GM12875 (cell line): Measurements from ENCODE around the gene CCDC17.
"Not testable (repeated sequence)": the region's sequence is repeated elsewhere in the genome, so short reads cannot be mapped to it uniquely, and the experiment has no call there.

Experiments
- H3K4me3 ChIP-seq: one replicate; pipeline ENCODE4 v1.5.1; 2011; ENCODE audit warnings: low read depth, low read length, control low read depth
- TF ChIP-seq, protein P1 (sequence below): IDR thresholded peaks from 2 replicates; pipeline ENCODE4 v1.5.1; 2011; ENCODE audit warnings: low read depth, mild to moderate bottlenecking, control low read depth, inconsistent platforms, low read length, moderate library complexity, borderline replicate concordance; ENCODE audit not compliant: insufficient read depth

Gene CCDC17

DNA sequence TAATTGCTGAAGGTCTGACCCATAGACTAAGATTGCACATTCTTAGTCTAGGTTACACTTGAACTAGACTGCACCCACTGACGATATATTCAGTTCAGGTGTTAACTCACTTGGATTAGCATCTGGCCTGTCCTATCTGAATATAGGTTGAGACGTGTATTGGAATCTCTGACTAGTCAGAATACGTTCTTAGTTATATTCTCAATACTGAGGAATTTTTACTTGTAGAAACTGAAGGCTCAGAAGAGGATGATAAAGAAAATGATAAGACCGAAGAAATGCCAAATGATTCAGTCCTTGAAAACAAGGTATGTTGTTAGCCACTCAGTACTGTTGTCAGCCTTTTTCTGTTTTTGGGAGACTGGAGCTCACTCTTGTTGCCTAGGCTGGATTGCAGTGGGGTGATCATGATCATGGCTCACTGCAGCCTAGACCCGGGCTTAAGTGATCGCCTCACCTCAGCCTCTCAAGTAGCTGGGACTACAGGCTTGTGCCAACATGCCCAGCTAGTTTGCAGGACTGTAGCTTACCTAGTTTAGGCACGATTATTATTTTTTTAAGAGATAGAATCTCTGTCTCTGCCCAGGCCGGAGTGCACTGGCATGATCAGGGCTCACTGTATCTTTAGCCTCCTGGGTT lies 10.8 kb downstream of the CCDC17 start:
- H3K4me3 ChIP-seq: no peak overlapping the region
- TF ChIP-seq, protein P1, sequence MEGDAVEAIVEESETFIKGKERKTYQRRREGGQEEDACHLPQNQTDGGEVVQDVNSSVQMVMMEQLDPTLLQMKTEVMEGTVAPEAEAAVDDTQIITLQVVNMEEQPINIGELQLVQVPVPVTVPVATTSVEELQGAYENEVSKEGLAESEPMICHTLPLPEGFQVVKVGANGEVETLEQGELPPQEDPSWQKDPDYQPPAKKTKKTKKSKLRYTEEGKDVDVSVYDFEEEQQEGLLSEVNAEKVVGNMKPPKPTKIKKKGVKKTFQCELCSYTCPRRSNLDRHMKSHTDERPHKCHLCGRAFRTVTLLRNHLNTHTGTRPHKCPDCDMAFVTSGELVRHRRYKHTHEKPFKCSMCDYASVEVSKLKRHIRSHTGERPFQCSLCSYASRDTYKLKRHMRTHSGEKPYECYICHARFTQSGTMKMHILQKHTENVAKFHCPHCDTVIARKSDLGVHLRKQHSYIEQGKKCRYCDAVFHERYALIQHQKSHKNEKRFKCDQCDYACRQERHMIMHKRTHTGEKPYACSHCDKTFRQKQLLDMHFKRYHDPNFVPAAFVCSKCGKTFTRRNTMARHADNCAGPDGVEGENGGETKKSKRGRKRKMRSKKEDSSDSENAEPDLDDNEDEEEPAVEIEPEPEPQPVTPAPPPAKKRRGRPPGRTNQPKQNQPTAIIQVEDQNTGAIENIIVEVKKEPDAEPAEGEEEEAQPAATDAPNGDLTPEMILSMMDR: no peak

DNA sequence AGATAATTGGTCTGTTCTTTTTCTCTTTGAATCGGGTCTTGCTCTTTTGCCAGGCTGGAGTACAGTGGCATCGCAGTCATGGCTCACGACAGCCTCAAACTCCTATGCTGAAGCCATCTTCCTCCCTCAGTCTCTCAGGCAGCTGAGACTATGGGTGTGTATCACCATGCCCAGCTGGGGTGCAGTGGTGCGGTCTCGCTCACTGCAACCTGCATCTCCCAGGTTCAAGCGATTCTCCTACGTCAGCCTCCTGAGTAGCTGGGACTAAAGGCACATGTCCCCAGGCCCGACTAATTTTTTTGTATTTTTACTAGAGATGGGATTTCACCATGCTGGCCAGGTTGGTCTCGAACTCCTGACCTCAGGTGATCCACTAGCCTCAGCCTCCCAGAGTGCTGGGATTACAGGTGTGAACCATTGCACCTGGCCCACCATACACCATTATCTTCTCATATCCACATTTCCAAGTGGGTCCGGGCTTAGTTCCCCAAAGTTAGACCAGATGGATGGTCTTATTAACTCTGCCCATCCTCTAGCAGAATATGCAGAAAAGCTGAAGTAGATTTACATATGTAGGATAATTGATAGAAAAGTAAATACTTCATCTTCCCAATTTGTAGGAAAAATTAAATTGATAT lies 13.1 kb downstream of the CCDC17 start:
- no peak overlapping the region for H3K4me3 ChIP-seq
- TF ChIP-seq, protein P1: no peak

DNA sequence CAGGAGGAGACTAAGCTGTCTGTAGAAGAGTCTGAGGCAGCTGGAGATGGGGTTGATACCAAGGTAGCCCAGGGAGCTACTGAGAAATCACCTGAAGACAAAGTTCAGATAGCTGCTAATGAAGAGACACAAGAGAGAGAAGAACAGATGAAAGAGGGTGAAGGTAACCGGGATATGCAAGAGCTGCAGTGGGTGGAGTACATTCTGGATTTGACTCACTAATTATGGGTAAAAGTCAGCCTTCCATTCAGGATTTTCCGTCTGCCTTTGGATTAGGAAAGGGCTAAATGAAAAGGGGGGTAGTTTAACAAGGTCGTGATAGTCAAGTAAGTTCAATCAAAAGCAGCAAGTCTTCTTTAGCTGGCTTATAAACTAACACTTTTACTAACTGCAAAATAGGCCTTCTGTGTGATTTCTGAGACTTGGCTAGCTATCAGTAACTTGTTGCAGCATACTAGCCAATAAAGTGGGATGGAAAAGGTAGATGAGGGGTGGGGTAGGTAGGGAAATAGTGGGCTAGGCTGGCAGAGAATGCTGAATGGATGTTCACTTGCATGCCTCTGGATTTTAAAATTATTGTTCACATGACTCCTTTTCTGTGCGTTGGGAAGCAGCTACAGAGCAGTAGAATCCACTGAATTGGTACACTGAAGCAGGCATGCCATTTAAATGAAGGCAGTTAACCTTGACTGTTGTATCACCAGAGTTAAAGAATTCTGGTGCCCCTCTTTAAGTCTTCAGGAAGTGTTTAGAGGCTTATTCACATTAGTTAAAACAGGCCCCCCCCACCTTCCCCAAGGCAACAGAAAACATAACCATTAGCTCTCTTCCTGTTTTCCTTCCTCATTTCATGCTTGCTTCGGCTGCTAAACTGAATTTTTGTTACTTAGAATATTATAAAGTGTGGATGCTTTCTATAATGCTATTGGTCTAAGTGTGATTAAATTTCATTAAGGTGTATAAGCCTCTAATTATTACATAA lies 15.4 kb downstream of the CCDC17 start:
- TF ChIP-seq, protein P1: no peak
- no peak overlapping the region for H3K4me3 ChIP-seq

DNA sequence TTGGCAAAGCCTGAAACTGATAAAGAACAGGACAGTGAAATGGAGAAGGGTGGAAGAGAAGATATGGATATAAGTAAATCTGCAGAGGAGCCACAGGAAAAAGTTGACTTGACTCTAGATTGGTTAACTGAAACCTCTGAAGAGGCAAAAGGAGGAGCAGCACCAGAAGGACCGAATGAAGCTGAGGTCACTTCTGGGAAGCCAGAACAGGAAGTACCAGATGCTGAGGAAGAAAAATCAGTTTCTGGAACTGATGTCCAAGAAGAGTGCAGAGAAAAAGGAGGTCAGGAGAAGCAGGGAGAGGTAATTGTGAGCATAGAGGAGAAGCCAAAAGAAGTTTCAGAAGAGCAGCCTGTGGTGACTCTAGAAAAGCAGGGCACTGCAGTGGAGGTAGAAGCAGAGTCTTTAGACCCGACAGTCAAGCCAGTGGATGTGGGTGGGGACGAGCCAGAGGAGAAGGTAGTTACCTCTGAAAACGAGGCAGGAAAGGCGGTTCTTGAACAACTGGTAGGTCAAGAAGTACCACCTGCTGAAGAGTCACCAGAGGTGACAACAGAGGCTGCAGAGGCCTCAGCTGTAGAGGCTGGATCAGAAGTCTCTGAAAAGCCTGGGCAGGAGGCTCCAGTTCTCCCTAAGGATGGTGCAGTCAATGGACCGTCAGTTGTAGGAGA lies 16.3 kb downstream of the CCDC17 start:
- TF ChIP-seq, protein P1: no peak
- H3K4me3 ChIP-seq: no peak overlapping the region

DNA sequence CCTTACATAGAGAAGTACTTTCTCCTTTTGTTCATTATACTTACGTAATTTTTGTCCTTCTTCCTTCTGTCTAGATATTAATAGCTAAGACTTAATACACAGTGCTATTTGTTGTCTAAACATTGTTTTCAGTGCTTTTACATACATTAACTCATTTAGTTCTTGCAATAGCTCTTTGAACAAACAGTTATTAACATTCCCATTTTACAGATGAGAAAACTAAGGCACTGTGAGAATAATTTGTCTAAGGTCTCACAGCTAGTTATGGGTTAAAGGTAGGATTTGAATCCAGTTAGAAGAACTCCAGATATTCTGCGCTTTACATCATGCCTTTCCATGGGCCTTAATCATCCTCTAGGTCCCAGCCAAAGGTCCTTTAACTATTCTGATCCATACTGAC lies 19.6 kb downstream of the CCDC17 start:
- TF ChIP-seq, protein P1: no peak
- no peak overlapping the region for H3K4me3 ChIP-seq

DNA sequence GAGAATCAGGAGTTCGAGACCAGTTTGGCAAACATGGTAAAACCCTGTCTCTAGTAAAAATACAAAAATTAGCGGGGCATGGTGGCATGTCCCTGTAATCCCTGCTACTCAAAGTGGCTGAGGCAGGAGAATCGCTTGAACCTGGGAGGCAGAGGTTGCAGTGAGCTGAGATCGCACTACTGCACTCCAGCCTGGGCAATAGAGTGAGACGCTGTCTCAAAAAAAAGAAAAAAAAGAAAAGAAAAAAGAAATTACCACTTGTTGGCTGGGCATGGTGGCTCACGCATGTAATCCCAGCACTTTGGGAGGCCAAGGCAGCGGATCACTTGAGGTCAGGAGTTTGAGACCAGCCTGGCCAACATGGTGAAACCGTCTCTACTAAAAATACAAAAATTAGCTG lies 27.1 kb downstream of the CCDC17 start:
- not testable (repeated sequence) for H3K4me3 ChIP-seq

DNA sequence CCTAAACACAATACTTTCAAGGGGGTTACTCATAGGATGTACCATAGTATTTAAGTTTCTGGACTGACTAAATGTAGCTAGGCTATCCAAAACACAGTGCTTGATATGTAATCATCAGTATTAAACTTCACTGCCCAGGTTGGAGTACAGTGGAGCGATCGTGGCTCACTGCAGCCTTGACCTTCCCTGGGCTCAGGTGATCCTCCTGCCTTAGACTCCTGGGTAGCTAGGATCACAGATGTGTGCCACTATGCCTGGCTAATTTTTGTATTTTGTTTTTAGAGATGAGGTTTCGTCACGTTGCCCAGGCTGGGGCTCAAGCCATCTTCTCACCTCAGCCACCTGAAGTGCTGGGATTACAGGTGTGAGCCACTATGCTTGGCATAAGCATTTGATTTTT lies 29.4 kb downstream of the CCDC17 start:
- TF ChIP-seq, protein P1: no peak
- H3K4me3 ChIP-seq: no peak overlapping the region
